DND-41 (cell line): ENCODE data around the gene SMIM33.
"Not testable (repeated sequence)": the region's sequence is repeated elsewhere in the genome, so short reads cannot be mapped to it uniquely, and the experiment has no call there.

Source experiments
- CTCF ChIP-seq: IDR thresholded peaks from 2 replicates; pipeline ENCODE4 v1.5.1; 2012; ENCODE audit warnings: borderline replicate concordance, low read length, moderate library complexity, mild to moderate bottlenecking; ENCODE audit not compliant: poor library complexity, severe bottlenecking; ENCODE audit errors: extremely low read depth
- EZH2 ChIP-seq: IDR thresholded peaks from 3 replicates; pipeline ENCODE4 v1.6.1; 2012; ENCODE audit warnings: borderline replicate concordance, low read depth, mild to moderate bottlenecking, moderate library complexity, low read length, inconsistent platforms; ENCODE audit not compliant: severe bottlenecking

GRCh38 chr5:139503879-139504278 lies 33.1 kb downstream of the SMIM33 start:
- TF ChIP-seq CTCF, EZH2: not testable (repeated sequence)
